Pancreas (tissue), 10 donors: Measurements from ENCODE around the gene CFAP47. TPM values are rescaled to one million over a fixed set of nuclear protein-coding genes. Genes with fewer than 3 reads are reported as not detected.
A peak's percentile ranks its signal among the peaks of the same experiment; 100 is the strongest.

ENCODE experiments used
- ATAC-seq, 4 donors: fragments of 200-7000 bp; cut with Tn5 transposase; one replicate each; pipeline versions ENCODE4 v1.8.0 to v1.9.1; 2020; ENCODE audit warnings: mild to moderate bottlenecking in 4 of 4, moderate library complexity in 4 of 4
- DNase-seq, 6 donors: peaks; one replicate each; pipeline ENCODE4 v3.0.0-alpha.2; 2020
- FAIRE-seq: peaks from 2 replicates; lab custom pipeline; 2012; peaks lifted over from hg19 to GRCh38; lab: Jason Lieb, UNC
- H3K27ac ChIP-seq, 4 donors: fragments of 200-600 bp; sonication (generic); 1 replicate in 3 of 4; 2 replicates in 1 of 4; pipeline versions ENCODE4 v1.5.0 to v1.8.0; 2020
- H3K27me3 ChIP-seq, 4 donors: fragments of 200-600 bp; one replicate each; pipeline ENCODE4 v1.8.0; 2021
- H3K36me3 ChIP-seq, 3 donors: fragments of 200-600 bp; sonication (generic) in 1 of 3; one replicate each; pipeline versions ENCODE4 v1.5.0 to v1.8.0; 2020 to 2021
- H3K4me1 ChIP-seq, 3 donors: fragments of 200-600 bp; one replicate each; pipeline ENCODE4 v1.8.0; 2021
- H3K4me3 ChIP-seq, 4 donors: fragments of 200-600 bp; sonication (generic) in 2 of 4; one replicate each; pipeline versions ENCODE4 v1.5.0 to v1.8.0; 2020 to 2021
- H3K9me3 ChIP-seq, 4 donors: fragments of 200-600 bp; one replicate each; pipeline ENCODE4 v1.8.0; 2021
- WGBS, 2 donors: extraction: QIAGEN DNeasy Blood & Tissue Kit; methylation state at CpG; one replicate each; pipeline ENCODE4 v1.1.7; 2013; 5-methylcytosine and 5-hydroxymethylcytosine counted together
- intact Hi-C, 3 donors: fragments of 100-400 bp; cut with DNase I; formaldehyde crosslinking; loops; one replicate each; pipeline versions ENCODE4 v1.11.1 to v1.14.2; 2022
- polyA plus RNA-seq, 2 donors: library from polyadenylated mRNA; stranded (reverse); fragments of 200-250 nt; gene quantifications; one replicate each; pipeline ENCODE4 v1.2.3, GENCODE V29; 2013
- total RNA-seq, 6 donors: library from RNA; stranded (reverse); fragmentation: NEBNext Ultra II Directional in 4 of 6; extraction: Animal tissue kit (Norgen Biotek cat#: 25700) in 4 of 6; gene quantifications; one replicate each; pipeline versions ENCODE4 v1.2.1 to v1.2.4, GENCODE V29; 2021 to 2023
- TF ChIP-seq, protein P1 (sequence below), 4 donors: fragments of 200-600 bp; sonication (generic) in 3 of 4; IDR thresholded peaks; one replicate each; pipeline versions ENCODE4 v1.5.0 to v1.8.0; 2021; ENCODE audit warnings: antibody characterized with exemption in 4 of 4
- donor health status: healthy with polysubstance abuse.
- donor health status: DM: no; HTN: no; CAD: no; lungs with moderate emphysema.
- donor health status: DM: no; HTN: no; CAD: no.
- donor health status: control.
- donor health status: control.
- donor health status: Bipolar disorder and iron deficiency.
- donor health status: DM: yes; HTN: yes; CAD: no.
- donor health status: DM: no; HTN: no; CAD: no.
- donor health status: DM: no; HTN: no; CAD: no.
- donor health status: DM: yes; HTN: yes; CAD: no.

Gene CFAP47
- total and polyA plus RNA-seq, 8 donors, result 0.04 to 0.09 (median 0.08) TPM; not detected in 4

- intact Hi-C loops, result no loop called here
- Histone ChIP-seq H3K27ac (no peak overlapping the region), H3K27me3 (peaks cover 0 to 8% (median 0%) of the 10 kb centered on the region in 4 donors), H3K9me3 (no peaks in the 10 kb centered on the region), H3K4me3 (no peak overlapping the region), H3K4me1 (no peaks in the 10 kb centered on the region), H3K36me3 (no peaks in the 10 kb centered on the region)
- FAIRE-seq (no peak), ATAC-seq (no peak), DNase-seq (peak in 1 of 6 donors; percentile 15)
- TF ChIP-seq, protein P1, sequence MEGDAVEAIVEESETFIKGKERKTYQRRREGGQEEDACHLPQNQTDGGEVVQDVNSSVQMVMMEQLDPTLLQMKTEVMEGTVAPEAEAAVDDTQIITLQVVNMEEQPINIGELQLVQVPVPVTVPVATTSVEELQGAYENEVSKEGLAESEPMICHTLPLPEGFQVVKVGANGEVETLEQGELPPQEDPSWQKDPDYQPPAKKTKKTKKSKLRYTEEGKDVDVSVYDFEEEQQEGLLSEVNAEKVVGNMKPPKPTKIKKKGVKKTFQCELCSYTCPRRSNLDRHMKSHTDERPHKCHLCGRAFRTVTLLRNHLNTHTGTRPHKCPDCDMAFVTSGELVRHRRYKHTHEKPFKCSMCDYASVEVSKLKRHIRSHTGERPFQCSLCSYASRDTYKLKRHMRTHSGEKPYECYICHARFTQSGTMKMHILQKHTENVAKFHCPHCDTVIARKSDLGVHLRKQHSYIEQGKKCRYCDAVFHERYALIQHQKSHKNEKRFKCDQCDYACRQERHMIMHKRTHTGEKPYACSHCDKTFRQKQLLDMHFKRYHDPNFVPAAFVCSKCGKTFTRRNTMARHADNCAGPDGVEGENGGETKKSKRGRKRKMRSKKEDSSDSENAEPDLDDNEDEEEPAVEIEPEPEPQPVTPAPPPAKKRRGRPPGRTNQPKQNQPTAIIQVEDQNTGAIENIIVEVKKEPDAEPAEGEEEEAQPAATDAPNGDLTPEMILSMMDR (IDR thresholded peaks at IDR 0.05), result no peak
- WGBS, 2 donors, result 49 to 52% methylated on average over 8 of the region's 8 CpGs
These were observed 488.3 kb downstream of the CFAP47 start for GRCh38 chrX:36407836-36408235.

- Histone ChIP-seq H3K27me3 (peaks cover 0 to 5% (median 0%) of the 10 kb centered on the region in 4 donors), H3K4me1 (no peaks in the 10 kb centered on the region), H3K27ac (no peak overlapping the region), H3K36me3 (no peaks in the 10 kb centered on the region), H3K4me3 (no peak overlapping the region), H3K9me3 (no peaks in the 10 kb centered on the region)
- ATAC-seq, result no peak
- WGBS, 2 donors, result 84 to 97% methylated on average over 2 of the region's 2 CpGs
- no peak for FAIRE-seq
- no peak for DNase-seq
- intact Hi-C loops, result no loop called here
- TF ChIP-seq, protein P1 (IDR thresholded peaks at IDR 0.05), result no peak
These were observed 494.5 kb downstream of the CFAP47 start for GRCh38 chrX:36414056-36414455.

DNA sequence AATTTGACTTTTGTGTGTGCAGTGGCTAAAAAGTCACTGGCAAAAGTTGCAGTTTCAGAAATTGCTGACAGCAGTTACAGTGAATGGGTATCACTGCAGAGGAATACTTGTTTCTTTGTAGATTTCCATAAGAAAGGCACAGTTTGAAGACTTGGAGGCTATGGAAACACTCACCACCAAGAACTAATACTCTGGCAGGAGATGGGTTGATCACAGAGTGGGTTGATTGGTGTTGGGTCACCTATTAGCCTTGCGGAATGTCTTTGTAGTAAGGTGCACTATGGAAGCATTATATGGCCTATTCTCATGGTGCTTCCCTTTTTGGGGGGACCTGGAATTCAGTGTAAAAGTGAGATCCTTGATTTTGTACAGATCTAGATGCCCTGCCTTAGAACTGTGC, 502.8 kb downstream of the CFAP47 start:
- H3K9me3 ChIP-seq, result no peaks in the 10 kb centered on the region

GRCh38 chrX:36431819-36432218, 512.3 kb downstream of the CFAP47 start:
- intact Hi-C loops, result no loop called here

More for the DNA sequence above, 502.8 kb downstream of the CFAP47 start:
- TF ChIP-seq, protein P1 (IDR thresholded peaks at IDR 0.05), result no peak
- no peak overlapping the region for H3K4me3 ChIP-seq
- H3K36me3 ChIP-seq, result no peaks in the 10 kb centered on the region
- no peak overlapping the region for H3K27ac ChIP-seq
- intact Hi-C loops, result no loop called here
- H3K27me3 ChIP-seq, result no peaks in the 10 kb centered on the region
- H3K4me1 ChIP-seq, result no peaks in the 10 kb centered on the region
- 90 to 100% methylated on average over 1 of the region's 1 CpG for WGBS, 2 donors
- DNase-seq (no peak), ATAC-seq (no peak), FAIRE-seq (no peak)

GRCh38 chrX:36434522-36434921, 515.0 kb downstream of the CFAP47 start:
- no peak overlapping the region for H3K27ac ChIP-seq
- H3K4me1 ChIP-seq, result no peaks in the 10 kb centered on the region
- 94 to 95% methylated on average over 1 of the region's 1 CpG for WGBS, 2 donors
- no peaks in the 10 kb centered on the region for H3K9me3 ChIP-seq
- DNase-seq, result no peak
- no peak for ATAC-seq
- H3K36me3 ChIP-seq, result no peaks in the 10 kb centered on the region
- no peak for FAIRE-seq
- TF ChIP-seq, protein P1 (IDR thresholded peaks at IDR 0.05), result no peak
- intact Hi-C loops, result no loop called here
- H3K27me3 ChIP-seq, result peaks cover 0 to 6% (median 0%) of the 10 kb centered on the region in 4 donors
- H3K4me3 ChIP-seq, result no peak overlapping the region

More at GRCh38 chrX:36431819-36432218, 512.3 kb downstream of the CFAP47 start:
- 66 to 82% methylated on average over 3 of the region's 3 CpGs for WGBS, 2 donors
- H3K4me3 ChIP-seq, result no peak overlapping the region
- H3K27me3 ChIP-seq, result peaks cover 0 to 6% (median 0%) of the 10 kb centered on the region in 4 donors
- ATAC-seq (no peak), FAIRE-seq (no peak), DNase-seq (no peak)
- H3K27ac ChIP-seq, result no peak overlapping the region
- H3K9me3 ChIP-seq, result no peaks in the 10 kb centered on the region
- TF ChIP-seq, protein P1 (IDR thresholded peaks at IDR 0.05), result no peak
- H3K36me3 ChIP-seq, result no peaks in the 10 kb centered on the region
- H3K4me1 ChIP-seq, result no peaks in the 10 kb centered on the region

Other genes starting within 250 kb of the CFAP47 start
- not detected for gene MAGEB16, start 121.4 kb upstream of the CFAP47 start, total RNA-seq
- not detected for gene MAGEB16, start 121.4 kb upstream of the CFAP47 start, polyA plus RNA-seq